ENCODE measurements around the gene C2CD2.

DNA sequence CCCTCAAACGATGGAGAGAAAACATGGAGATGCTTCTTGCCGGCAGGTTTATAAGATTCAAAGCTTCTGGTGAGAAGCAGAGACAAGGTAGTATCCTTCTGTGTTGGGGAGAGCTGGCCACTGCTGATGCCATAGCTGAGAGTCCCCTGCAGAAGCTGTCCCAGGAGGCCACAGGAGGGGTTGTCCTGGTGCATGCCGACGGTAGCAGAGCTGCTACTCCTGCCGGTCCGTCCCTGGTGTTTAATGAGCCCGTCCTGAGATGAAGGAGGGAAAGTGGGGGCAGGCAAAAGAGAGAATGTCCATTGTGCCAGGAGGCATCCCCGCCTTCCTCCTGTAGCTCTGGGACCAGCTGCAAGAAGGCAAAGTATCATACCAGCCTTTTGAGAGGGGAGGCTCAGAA is 10.4 kb upstream of the C2CD2 start:
- TF ChIP-seq POLR2AphosphoS5 (IDR thresholded peaks at IDR 0.05; ENCODE audit: low read depth, low read length) (no peak), TAF1 (IDR thresholded peaks at IDR 0.05; ENCODE audit: borderline replicate concordance, insufficient read depth, low read length) (no peak), SIN3A (IDR thresholded peaks at IDR 0.05; ENCODE audit: borderline replicate concordance, insufficient read depth, low read length) (no peak)

Measured in PFSK-1 (cell line).